SK-N-SH treated with all-trans-retinoic acid at 6 μM for 48 hours (cell line): ENCODE results near the gene AKAP8.

Experiments used
- ATAC-seq: fragments of 200-7000 bp; cut with Tn5 transposase; 3 replicates; pipeline ENCODE4 v1.9.1; 2020; ENCODE audit warnings: mild to moderate bottlenecking, moderate library complexity
- ARNTL ChIP-seq: fragments of 450-650 bp; formaldehyde crosslinking; IDR thresholded peaks from 2 replicates; pipeline ENCODE4 v1.5.0; 2020; ENCODE audit warnings: low read depth, mild to moderate bottlenecking, moderate library complexity, borderline replicate concordance
- BACH2 ChIP-seq: fragments of 250-450 bp; sonication (Bioruptor Pico); IDR thresholded peaks from 2 replicates; pipeline ENCODE4 v1.9.0; 2021; ENCODE audit warnings: mild to moderate bottlenecking, borderline replicate concordance
- CSDC2 ChIP-seq: fragments of 250-450 bp; sonication (Bioruptor Pico); IDR thresholded peaks from 2 replicates; pipeline ENCODE4 v1.5.0; 2020; ENCODE audit warnings: mild to moderate bottlenecking, moderate library complexity
- GLIS3 ChIP-seq: fragments of 250-450 bp; sonication (Bioruptor Pico); IDR thresholded peaks from 2 replicates; pipeline ENCODE4 v1.5.0; 2020; ENCODE audit warnings: mild to moderate bottlenecking, moderate library complexity
- ISL1 ChIP-seq: fragments of 250-450 bp; sonication (Bioruptor Pico); IDR thresholded peaks from 2 replicates; pipeline ENCODE4 v2.1.2; 2022; ENCODE audit warnings: mild to moderate bottlenecking, moderate library complexity
- OSR1 ChIP-seq: fragments of 250-450 bp; sonication (Bioruptor Pico); IDR thresholded peaks from 2 replicates; pipeline ENCODE4 v1.8.0; 2022; ENCODE audit warnings: moderate library complexity, mild to moderate bottlenecking, inconsistent platforms
- PPARA ChIP-seq: fragments of 250-450 bp; sonication (Bioruptor Pico); IDR thresholded peaks from 2 replicates; pipeline ENCODE4 v1.5.0; 2020; ENCODE audit warnings: mild to moderate bottlenecking, borderline replicate concordance
- RARB ChIP-seq: fragments of 250-450 bp; sonication (Bioruptor Pico); IDR thresholded peaks from 2 replicates; pipeline ENCODE4 v1.8.0; 2021; ENCODE audit warnings: mild to moderate bottlenecking, moderate library complexity
- SNAI2 ChIP-seq: fragments of 250-450 bp; sonication (Bioruptor Pico); IDR thresholded peaks from 2 replicates; pipeline ENCODE4 v1.5.0; 2020; ENCODE audit warnings: mild to moderate bottlenecking, moderate library complexity
- TCF4 ChIP-seq: fragments of 250-450 bp; sonication (Bioruptor Pico); IDR thresholded peaks from 2 replicates; pipeline ENCODE4 v1.8.0; 2021; ENCODE audit warnings: mild to moderate bottlenecking, moderate library complexity, borderline replicate concordance
- ZC3H10 ChIP-seq: fragments of 250-450 bp; sonication (Bioruptor Pico); IDR thresholded peaks from 2 replicates; pipeline ENCODE4 v1.5.1; 2021; ENCODE audit warnings: mild to moderate bottlenecking, moderate library complexity
- ZFP3 ChIP-seq: fragments of 250-450 bp; sonication (Bioruptor Pico); IDR thresholded peaks from 2 replicates; pipeline ENCODE4 v1.5.0; 2020; ENCODE audit warnings: mild to moderate bottlenecking, moderate library complexity
- ZFP30 ChIP-seq: fragments of 450-650 bp; formaldehyde crosslinking; IDR thresholded peaks from 2 replicates; pipeline ENCODE4 v1.5.0; 2022; ENCODE audit warnings: mild to moderate bottlenecking, moderate library complexity
- ZNF70 ChIP-seq: fragments of 450-650 bp; formaldehyde crosslinking; IDR thresholded peaks from 2 replicates; pipeline ENCODE4 v1.5.0; 2020; ENCODE audit warnings: mild to moderate bottlenecking, moderate library complexity
- ZNF8 ChIP-seq: fragments of 450-650 bp; formaldehyde crosslinking; IDR thresholded peaks from 2 replicates; pipeline ENCODE4 v1.5.0; 2020; ENCODE audit warnings: mild to moderate bottlenecking, moderate library complexity
- TF ChIP-seq, protein P1 (sequence below): fragments of 250-450 bp; sonication (Bioruptor Pico); IDR thresholded peaks from 2 replicates; pipeline ENCODE4 v1.8.0; 2021; ENCODE audit warnings: low read depth, mild to moderate bottlenecking, moderate library complexity, borderline replicate concordance
- TF ChIP-seq, protein P2 (sequence below): fragments of 250-450 bp; sonication (Bioruptor Pico); IDR thresholded peaks from 2 replicates; pipeline ENCODE4 v1.8.0; 2020; ENCODE audit warnings: mild to moderate bottlenecking, moderate library complexity, borderline replicate concordance
- TF ChIP-seq, protein P3 (sequence below): fragments of 250-450 bp; sonication (Bioruptor Pico); IDR thresholded peaks from 2 replicates; pipeline ENCODE4 v1.5.0; 2020; ENCODE audit warnings: mild to moderate bottlenecking, moderate library complexity

Gene AKAP8

DNA sequence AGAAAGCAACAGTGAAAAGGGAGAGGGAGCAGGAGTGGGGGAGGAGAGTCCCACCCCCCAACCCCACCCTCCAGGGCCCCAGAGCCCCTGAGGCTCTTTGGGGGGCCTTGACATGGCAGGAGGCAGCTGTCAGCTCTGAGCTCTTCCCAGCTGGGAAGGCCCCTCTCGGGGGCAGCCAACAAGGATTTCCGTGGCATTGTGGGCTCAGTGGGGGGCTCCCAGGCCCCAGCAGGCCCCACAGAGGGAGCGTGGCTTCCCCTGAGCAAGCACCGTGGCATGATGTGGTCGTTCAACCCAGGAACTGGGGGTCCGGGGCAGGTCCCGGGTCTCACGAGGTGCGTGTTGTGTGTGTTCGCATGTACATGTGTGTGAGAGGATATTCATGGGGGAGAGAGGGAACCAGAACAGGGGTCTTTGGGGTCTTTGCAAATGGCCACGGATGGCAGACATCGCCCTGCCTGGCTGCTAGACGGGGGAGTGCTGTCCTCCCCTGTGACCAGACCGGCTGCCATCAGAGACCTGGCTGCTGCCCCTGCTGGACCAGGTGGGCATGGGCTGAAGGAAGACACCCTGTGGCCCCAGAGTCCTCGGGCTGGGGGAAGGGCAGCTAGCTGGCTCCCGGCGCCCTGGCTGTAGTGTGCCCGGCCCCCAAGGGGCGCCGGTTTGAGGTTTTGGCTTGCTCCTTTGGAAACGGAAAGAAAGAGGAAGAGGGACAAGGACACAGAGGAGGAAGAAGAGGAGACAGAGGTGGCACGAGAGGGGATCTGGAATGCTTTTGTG, 42.9 kb upstream of the AKAP8 start (continued):
- TF ChIP-seq, protein P1, sequence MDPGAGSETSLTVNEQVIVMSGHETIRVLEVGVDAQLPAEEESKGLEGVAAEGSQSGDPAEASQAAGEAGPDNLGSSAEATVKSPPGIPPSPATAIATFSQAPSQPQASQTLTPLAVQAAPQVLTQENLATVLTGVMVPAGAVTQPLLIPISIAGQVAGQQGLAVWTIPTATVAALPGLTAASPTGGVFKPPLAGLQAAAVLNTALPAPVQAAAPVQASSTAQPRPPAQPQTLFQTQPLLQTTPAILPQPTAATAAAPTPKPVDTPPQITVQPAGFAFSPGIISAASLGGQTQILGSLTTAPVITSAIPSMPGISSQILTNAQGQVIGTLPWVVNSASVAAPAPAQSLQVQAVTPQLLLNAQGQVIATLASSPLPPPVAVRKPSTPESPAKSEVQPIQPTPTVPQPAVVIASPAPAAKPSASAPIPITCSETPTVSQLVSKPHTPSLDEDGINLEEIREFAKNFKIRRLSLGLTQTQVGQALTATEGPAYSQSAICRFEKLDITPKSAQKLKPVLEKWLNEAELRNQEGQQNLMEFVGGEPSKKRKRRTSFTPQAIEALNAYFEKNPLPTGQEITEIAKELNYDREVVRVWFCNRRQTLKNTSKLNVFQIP (CRISPR knock-in tag) = no peak
- no peak for TF ChIP-seq CSDC2 (CRISPR knock-in tag)
- TF ChIP-seq OSR1 (CRISPR knock-in tag) = no peak
- no peak for TF ChIP-seq BACH2 (CRISPR knock-in tag)
- no peak for TF ChIP-seq SNAI2 (CRISPR knock-in tag)
- TF ChIP-seq TCF4 = no peak
- TF ChIP-seq, protein P2, sequence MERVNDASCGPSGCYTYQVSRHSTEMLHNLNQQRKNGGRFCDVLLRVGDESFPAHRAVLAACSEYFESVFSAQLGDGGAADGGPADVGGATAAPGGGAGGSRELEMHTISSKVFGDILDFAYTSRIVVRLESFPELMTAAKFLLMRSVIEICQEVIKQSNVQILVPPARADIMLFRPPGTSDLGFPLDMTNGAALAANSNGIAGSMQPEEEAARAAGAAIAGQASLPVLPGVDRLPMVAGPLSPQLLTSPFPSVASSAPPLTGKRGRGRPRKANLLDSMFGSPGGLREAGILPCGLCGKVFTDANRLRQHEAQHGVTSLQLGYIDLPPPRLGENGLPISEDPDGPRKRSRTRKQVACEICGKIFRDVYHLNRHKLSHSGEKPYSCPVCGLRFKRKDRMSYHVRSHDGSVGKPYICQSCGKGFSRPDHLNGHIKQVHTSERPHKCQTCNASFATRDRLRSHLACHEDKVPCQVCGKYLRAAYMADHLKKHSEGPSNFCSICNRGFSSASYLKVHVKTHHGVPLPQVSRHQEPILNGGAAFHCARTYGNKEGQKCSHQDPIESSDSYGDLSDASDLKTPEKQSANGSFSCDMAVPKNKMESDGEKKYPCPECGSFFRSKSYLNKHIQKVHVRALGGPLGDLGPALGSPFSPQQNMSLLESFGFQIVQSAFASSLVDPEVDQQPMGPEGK = no peak
- no peak for TF ChIP-seq RARB (CRISPR knock-in tag)
- TF ChIP-seq ISL1 (CRISPR knock-in tag) = no peak
- no peak for TF ChIP-seq ZNF70 (CRISPR knock-in tag)
- TF ChIP-seq ARNTL (CRISPR knock-in tag) = no peak

DNA sequence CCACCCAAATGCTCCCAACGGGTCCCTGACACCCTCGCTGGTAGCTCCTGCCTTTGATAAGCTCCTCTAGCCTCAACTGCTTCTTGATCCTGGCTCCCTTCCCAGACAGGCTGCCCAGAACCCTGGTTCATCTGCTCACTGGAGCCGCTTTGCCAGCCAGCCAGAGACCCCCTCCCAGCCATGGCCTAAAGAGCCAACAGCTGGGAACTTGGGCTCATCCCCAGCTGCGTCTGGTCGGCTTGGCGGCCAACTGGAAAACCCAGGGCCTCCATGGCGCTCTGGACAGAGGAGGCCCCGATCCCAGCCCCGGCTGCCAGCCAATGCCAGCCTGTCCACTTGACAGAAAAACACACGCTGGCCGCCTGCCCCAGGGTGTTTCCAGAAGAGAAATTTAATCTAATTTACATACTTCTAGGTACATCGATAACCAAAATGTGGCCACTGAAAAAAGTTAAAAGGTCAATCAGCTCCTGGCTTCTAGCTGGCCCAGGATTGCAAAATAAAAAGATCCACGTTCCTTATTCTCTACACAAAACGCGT, 42.2 kb upstream of the AKAP8 start:
- no peak for ATAC-seq
- TF ChIP-seq, protein P3, sequence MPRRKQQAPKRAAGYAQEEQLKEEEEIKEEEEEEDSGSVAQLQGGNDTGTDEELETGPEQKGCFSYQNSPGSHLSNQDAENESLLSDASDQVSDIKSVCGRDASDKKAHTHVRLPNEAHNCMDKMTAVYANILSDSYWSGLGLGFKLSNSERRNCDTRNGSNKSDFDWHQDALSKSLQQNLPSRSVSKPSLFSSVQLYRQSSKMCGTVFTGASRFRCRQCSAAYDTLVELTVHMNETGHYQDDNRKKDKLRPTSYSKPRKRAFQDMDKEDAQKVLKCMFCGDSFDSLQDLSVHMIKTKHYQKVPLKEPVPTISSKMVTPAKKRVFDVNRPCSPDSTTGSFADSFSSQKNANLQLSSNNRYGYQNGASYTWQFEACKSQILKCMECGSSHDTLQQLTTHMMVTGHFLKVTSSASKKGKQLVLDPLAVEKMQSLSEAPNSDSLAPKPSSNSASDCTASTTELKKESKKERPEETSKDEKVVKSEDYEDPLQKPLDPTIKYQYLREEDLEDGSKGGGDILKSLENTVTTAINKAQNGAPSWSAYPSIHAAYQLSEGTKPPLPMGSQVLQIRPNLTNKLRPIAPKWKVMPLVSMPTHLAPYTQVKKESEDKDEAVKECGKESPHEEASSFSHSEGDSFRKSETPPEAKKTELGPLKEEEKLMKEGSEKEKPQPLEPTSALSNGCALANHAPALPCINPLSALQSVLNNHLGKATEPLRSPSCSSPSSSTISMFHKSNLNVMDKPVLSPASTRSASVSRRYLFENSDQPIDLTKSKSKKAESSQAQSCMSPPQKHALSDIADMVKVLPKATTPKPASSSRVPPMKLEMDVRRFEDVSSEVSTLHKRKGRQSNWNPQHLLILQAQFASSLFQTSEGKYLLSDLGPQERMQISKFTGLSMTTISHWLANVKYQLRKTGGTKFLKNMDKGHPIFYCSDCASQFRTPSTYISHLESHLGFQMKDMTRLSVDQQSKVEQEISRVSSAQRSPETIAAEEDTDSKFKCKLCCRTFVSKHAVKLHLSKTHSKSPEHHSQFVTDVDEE (CRISPR knock-in tag) = peak; percentile 54; the same call in 1 of the 2 replicates
- TF ChIP-seq ZNF8 (CRISPR knock-in tag) = no peak

DNA sequence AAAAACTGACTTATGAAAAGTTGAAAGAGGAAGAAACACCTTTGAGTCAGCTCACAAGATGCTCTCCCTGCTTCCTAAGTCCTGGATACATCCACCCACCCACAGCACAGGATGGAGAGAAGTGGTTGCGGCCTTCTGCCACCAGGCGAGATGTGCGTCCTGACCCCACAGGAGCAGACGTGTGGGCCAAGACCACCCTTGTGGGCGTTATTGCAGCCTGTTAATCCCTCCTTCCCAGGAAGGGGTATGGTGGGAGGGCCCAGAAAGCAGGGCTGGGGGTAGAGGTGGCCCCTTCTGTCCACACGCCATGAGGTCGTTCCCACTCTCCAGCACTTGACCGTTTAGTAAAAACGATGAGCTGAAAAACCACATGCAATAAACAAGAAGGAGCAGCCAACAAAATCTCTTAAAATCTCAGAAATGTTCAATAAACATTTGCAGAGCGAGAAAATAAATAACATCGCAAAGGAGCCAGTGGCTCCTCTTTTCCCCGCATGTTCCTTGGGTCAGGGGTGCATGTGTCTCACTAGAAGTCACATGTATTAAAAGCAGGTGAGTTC, 41.6 kb upstream of the AKAP8 start:
- TF ChIP-seq, protein P2 = no peak
- TF ChIP-seq TCF4 (no peak), GLIS3 (CRISPR knock-in tag) (no peak), PPARA (CRISPR knock-in tag) (no peak), ZFP3 (CRISPR knock-in tag) (no peak), BACH2 (CRISPR knock-in tag) (no peak), ZC3H10 (no peak), OSR1 (CRISPR knock-in tag) (no peak), ZNF8 (CRISPR knock-in tag) (no peak)
- no peak for ATAC-seq

DNA sequence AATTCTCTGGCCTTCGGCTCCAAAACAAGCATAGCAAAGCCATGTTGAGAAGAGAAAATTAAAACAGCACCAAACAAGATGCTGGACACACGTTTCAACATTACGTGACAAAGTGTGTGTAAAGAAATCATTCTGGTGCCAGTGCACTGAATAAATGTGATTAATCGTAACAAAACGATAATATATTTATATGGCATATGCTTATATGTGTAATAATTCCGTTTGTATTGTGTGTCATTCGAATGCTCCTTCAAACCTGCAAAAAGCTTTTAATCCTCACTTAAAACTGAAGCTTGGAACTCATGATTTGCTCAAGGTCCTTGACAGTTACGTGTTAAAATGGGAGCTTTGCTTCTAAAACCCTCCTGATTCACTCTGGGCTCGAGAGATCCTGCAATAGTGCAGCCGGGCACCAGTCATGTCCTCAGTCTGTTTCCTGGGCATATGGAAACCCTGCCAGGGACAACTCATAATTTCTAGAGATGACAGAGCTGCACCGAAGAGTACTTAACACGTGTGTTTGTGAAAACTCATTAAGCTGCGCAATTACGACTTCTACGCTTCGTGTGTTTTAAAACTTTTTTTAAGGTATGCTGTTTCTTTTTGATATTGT, 39.9 kb upstream of the AKAP8 start:
- no peak for ATAC-seq
- TF ChIP-seq ZFP30 (CRISPR knock-in tag) = no peak
- TF ChIP-seq, protein P2 = no peak
- no peak for TF ChIP-seq TCF4
- no peak for TF ChIP-seq CSDC2 (CRISPR knock-in tag)
- TF ChIP-seq OSR1 (CRISPR knock-in tag) = no peak
